M059J (cell line): ENCODE measurements around the gene CLEC18C. TPM values are rescaled to one million over a fixed set of nuclear protein-coding genes. Genes with fewer than 3 reads are reported as not detected.
A peak's percentile ranks its signal among the peaks of the same experiment; 100 is the strongest.
"Not testable (repeated sequence)": the region's sequence is repeated elsewhere in the genome, so short reads cannot be mapped to it uniquely, and the experiment has no call there.

Source experiments
- DNase-seq: peaks from one replicate; pipeline ENCODE4 v3.0.0-alpha.2; 2012; ENCODE audit warnings: low read depth
- total RNA-seq: library from RNA; depleted of rRNA; stranded (reverse); fragments of >200 nt; shearing (Covaris generic); gene quantifications from 2 replicates; pipeline ENCODE4 v1.2.3, GENCODE V29; 2014

Gene CLEC18C
- total RNA-seq, 1 experiment from 2014 or later = not detected

DNA sequence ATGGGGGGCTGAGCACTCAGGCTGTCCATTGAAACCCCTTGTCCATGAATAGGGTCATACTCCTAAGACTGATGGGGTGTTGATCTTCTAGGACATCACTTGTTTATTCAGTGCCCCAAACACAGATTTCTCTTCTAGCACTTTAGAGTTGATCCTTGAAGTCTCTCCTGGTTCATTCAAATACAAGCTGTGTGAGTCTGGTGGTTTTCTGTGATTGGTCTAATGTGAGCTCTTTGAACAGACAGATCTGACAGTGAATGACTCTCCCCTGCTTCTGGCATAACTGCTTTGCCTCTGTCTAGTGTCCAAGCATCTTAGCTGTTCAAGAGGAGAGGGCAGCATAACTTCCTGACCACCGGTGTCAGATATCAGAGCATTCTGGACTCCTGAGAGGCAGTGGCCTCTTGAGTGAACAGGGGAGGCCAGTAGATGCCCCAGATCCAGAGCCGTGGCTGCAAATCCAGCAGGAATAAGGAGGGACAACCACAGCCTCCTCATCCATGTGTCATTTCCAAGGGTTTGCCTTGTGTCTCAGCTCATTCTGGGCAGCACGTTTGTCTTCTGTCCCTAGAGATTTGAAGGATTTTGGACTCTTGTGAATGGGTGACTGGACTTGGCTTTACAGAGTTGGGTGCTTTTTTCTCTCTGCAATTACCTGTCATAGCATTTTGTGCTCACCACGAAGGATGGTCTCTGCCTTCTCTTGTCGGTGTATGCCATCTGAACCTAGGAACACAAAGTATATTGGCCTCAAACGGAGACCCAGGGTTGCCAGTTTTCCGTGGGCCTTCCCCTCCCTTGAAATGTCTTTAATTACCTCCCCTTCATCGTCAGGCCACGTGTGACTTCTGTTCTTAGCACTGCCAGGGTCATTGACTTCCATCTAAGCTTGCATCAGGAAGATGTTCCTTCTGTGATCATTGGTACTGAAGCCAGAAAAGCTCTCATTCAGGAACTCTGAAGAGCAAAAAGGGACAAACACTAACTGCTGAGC, 13.9 kb upstream of the CLEC18C start:
- DNase-seq = no peak

DNA sequence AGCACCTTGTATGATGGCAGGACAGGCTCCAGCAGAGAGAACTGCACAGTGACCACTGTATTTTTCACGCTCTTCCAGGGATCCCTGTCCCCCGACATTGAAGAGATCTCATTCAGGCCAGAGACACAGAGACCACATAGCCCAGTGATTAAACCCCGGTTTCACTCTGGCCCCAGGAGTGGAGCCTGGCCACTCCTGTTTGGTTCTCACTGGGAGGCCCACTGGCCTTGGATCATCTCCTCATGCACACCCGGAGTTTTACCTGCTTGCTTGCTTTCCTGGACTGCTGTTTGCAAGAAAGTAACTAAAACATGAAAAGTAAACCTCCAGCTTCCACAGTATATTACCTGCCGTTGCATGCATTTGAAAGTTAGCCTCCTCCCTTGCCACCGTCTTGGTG, 13.2 kb upstream of the CLEC18C start:
- no peak for DNase-seq

DNA sequence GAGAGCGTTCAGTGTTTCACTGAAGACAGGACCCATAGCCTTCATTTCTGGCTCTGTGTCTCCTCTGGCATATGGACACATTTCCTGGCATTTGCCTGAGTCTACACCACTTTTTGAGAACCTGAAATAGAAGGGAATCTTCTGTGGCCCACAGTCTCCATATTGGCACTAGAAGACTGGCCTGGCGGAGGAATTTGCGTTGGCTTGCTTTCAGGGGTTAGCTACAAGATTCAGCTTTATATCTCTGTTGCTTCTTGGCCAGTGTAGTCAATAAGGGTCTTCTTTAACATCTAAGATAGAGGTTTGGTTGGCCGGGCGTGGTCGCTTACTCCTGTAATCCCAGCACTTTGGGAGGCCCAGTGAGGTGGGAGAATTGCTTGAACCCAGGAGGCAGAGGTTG, 12.8 kb upstream of the CLEC18C start:
- DNase-seq = no peak

DNA sequence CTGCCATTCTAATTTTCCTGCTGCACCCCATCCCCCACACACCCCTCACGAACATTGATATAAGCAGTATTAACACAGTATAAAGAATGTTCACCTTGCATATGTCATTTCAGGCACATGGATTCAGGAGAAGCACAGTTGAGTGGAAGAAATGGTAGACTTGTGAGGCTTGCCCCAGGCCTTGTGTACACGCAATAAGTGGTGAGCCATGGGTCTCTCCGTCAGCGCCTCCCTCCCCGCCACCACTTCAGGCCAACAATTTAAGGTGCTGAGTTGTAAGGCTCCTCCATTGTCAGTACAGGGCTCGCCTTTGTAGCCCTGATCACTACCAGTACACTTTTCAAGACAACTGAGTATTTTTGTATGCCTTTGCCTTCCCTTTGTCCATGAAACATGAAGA, 12.2 kb upstream of the CLEC18C start:
- DNase-seq = no peak

DNA sequence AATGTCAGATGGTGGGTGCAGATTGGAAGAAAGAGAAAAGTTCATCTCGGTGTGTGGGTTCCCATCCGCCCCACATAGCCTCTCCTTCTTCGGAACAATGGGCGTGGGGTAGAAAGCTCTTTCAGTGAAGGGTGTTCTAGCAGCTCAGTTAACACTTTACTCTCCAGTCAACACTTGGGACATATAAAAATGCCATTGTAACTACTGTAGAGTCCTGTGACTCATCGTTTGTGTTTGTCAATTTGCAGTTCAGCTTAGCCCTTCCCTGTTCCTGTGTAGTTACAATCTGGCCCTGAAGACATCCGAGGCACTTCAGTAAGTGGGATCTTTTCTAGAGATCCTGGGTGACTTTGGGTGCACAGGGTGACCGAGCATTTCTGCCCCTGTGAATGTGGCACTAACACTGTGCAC, 11.5 kb upstream of the CLEC18C start:
- peak; percentile 78 for DNase-seq

DNA sequence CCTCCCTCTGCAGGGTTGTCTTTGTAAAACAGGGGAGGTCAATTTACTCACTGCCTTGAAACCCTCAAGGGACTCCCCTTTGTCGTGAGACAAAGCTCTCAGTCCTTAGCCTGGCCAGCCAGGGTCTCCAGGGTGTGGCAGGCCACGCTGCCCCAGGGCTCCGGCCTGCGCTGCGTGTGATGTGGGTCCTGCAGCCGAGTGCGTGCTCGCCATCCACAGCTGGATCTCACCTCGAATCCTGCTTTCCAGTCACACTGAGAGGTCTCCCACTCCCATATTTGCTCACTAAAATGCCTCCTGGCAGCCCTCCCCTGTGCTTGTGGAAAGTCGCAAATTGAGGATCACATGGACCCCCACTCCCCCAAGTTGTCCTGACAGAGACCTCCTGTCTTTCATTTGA, 10.0 kb upstream of the CLEC18C start:
- no peak for DNase-seq

DNA sequence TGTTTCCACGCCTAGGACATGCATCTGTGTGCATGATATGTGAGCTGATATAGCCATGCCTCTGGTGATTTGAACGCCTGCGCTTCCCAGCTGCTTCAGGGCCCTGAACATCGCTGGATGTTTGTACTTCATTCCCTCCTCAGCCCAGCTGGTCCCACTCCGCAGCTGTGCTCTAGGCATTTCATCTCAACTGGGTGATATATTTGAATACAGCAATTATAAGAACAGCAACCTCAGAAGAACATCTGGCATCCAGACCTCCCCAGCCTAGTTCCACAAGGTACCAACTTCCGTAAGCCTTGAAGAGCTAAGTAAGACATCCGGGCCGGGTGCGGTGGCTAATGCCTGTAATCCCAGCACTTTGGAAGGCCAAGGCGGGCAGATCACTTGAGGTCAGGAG, 6.9 kb upstream of the CLEC18C start:
- DNase-seq = not testable (repeated sequence)

DNA sequence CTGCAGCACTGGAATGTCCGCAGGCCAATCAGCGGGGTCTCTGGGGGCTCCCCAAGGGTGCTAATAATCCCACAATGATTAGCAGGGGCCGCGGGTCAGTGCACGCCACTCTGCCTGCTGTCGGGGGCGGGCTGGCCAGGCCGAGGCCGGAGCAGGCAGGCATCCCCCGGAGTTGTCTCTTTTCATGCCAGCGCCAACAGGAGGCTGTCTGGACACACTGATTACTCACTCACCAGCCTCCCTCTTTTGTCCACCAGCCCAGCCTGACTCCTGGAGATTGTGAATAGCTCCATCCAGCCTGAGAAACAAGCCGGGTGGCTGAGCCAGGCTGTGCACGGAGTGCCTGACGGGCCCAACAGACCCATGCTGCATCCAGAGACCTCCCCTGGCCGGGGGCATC, 329 bp downstream of the CLEC18C start:
- not testable (repeated sequence) for DNase-seq

DNA sequence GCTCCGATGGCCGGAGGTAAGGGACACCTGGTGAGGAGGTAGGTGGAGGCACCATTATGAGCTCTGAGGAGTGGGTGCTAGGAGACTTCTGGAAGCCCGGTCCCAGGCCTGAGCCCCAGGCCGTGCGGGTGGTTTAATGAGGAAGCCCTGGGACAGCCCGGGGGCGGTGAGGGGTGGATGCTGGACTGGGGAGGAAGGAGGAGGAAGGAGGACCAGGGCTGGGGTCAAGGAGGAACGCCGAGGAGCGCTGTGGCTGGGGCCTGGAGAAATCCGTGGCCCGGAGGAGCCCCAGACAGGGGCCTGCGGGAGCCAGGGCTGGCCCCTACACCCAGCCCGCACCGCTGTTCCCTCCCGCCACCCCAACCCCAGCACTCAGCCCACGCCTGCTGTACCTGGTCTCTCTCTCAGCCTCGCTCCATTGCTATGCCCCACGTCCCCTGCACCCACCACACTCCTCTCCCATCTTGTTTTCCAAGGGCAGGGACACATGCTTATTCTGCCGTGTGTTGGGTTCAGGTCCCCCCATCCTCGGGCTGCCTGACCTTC, 873 bp downstream of the CLEC18C start:
- DNase-seq = not testable (repeated sequence)

DNA sequence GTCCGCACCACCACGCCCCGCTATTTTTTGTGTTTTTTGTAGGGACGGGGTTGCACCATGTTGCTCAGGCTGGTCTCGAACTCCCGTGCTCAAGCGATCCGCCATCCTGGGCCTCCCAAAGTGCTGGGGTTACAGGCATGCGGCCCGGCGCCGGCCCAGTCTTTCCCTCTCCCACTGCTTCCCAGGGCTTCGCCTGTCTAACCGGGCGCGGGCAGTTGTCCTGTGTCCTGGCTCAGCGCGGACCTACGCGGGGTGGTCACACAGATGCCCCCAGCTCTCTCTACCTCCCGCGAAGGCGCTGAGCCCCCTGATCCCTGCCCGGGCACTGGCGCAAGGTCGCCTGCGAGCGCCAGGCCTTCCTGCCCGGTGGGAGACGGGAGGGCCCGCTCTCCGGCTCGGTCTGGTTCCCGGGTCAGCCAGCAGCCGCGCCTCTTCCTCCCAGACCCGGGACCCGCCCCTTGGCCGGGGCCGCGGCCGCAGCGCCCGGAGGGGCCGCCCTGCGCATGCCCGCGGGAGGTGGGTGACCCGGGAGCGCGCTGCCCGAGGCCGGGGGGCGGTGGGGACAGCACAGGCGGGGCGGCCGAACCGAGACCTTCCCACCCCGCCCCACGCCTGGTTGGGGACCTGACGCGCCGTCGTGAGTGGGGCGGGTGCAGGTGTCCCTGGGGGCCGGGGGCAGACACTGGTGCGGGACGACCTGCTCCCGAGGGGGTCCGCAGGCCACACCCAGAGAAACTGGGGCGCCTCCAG, 14.4 kb downstream of the CLEC18C start:
- not testable (repeated sequence) for DNase-seq

DNA sequence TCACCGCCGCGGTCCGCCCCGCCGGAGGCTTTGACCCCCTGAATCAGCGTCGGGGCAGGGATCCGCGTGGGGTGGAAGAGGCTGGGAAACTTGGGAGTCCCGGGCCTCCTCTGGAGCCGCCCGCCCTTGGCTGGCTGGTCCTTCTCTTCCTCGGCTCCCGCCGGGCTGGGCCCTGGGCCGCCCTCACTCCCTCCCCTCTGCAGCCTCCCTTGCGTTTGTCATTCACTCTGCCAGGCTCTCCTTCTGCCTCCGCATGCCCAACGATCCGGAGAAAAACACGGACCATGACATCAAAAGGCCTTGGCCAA, 15.0 kb downstream of the CLEC18C start:
- not testable (repeated sequence) for DNase-seq

DNA sequence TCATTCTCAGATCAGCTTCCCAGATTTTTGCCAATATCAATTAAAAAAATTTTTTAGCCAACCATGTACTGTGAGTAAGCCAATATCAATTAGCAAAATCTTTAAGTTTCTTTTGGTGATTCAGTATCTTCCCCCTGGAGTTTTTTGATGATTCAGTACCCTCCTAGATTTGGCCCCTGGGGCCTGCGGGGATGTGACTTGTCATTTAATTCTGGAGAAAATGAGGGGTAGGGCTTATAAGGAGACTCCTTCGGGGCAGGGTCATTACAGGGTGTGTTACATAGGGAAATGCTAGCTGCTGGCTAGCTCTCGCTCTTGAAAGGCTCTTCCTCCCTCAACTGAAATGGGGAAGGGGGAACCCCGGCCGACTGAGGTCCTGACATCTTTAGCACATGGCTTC, 17.0 kb downstream of the CLEC18C start:
- not testable (repeated sequence) for DNase-seq

DNA sequence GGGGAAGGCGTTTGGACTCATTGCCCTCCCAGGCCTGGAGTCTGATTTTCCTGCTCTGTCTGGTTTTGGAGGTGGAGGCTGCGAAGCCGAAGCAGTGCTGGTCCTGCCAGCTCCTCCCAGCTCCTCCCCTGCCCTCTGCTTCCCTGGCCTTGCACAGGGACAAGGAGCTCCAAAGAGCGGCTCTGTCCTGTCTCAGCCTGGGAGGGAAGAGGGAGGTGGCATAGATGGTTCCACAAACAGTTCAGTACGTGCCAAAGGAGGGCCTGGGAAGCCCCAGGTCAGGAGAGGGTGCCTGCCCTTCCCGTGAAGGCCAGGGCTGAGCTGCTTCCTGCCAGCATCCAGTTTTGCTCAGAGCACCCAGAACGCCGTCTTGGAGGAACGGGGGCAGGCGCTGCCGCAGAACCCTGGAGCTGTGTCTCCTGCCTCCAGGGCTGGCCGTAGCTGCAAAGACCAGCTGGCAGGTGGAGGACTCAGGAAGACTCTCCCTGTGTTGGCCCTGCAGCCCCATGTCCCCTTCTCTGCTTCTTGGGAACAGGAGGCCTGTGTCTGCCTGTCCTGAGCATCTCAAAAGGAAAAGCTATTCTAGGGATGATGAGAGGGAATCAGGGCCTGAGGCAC, 23.2 kb downstream of the CLEC18C start:
- DNase-seq = not testable (repeated sequence)

DNA sequence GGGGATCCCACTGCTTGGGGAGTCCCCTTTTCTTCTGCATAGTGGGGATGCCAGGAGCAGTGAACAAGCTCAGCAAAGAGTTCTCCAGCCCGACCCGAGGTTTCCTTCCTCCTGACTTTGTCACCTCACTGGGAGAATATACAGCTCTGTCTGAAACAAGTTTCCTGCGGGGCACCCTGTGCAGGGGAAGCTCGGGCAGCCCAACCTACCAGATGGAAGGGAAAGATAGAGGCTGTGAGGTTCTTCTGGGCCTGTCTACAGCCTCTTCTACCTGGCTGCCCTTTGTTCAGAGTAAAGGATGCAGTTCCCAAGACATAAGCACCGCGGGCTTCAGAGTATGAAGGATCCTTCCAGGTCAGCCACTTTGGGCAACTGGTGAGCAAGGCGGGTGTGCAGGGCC, 24.0 kb downstream of the CLEC18C start:
- DNase-seq = not testable (repeated sequence)

DNA sequence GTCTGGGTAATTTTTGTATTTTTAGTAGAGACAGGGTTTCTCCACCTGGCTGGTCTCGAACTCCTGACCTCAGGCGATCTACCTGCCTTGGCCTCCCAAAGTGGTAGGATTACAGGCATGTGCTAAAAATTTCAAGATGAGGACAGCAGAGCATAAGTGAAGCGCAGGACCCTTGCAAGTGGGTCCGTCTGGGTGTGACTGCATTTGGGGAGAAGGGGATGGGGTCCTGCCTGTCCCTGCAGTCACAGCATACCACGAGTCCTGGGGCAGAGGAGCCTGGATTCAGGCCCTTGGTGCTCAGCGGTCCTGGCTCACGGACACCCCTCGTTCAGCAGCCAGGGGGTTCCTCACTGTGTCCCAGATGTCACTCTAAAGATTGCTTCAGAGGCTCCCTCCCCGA, 24.6 kb downstream of the CLEC18C start:
- not testable (repeated sequence) for DNase-seq

DNA sequence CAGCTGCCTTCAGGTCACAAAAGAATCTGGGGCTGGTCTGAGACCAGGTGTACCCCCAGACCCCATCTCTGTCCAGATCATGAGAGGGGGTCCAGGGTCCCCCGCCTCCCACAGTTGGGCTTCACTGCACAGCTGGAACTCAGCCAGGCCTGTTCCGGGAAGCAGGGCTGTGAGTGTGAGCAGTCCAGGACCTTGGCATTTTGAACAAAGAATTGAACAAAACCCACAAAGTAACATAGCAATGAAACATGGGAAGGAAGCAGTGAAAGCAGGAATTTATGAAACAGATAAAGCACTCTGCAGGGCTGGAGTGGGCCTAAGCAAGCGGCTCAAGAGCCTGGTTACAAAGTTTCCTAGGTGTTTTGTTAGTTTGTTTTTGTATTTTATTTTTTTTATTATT, 25.1 kb downstream of the CLEC18C start:
- DNase-seq = not testable (repeated sequence)

DNA sequence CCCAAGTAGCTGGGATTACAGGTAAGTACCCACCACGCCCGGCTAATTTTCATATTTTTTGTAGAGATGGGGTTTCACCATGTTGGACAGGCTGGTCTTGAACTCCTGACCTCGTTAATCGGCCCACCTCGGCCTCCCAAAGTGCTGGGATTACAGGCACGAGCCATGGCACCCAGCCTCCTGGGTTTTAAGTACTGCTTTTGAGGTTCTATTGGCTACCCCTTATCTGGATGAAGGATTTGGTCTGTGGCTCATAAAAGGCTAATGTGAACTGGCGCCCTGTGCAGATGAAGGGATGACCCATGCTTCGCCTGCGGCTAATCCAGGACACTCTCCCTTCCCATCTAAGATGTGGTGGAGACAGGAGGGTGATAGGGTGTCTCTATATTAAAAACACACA, 25.6 kb downstream of the CLEC18C start:
- not testable (repeated sequence) for DNase-seq

DNA sequence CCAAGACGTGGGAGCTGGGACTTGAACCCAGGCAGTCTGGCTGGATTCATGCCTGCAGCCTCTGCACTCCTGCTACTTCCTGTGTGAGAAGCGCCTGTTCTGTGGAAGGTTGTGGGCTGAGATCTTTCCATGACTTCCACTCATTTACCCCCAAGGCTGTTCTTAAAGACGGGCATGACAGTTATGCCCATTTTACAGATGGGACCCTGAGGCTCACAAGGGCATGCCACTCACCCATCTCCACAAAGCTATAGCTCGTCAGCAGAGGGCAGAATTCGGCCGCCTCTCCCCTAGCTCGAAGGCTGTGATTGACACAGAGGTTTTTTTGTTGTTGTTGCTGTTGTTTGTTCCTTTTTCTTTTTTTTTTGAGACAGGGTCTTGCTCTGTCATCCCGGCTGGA, 26.5 kb downstream of the CLEC18C start:
- not testable (repeated sequence) for DNase-seq

DNA sequence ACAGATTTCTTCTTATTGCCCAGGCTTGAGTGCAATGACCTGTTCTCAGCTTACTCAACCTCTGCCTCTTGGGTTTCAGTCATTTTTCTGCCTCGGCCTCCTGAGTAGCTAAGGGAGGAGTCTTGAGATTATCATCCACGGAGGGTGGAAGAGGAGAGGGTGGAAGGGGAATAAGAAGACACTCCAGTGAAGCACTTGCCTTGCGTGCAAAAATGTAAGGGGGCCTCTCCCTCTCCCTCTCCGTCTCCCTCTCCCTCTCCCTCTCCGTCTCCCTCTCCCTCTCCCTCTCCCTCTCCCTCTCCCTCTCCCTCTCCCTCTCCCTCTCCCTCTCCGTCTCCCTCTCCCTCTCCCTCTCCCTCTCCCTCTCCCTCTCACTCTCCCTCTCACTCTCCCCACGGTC, 29.9 kb downstream of the CLEC18C start:
- not testable (repeated sequence) for DNase-seq

DNA sequence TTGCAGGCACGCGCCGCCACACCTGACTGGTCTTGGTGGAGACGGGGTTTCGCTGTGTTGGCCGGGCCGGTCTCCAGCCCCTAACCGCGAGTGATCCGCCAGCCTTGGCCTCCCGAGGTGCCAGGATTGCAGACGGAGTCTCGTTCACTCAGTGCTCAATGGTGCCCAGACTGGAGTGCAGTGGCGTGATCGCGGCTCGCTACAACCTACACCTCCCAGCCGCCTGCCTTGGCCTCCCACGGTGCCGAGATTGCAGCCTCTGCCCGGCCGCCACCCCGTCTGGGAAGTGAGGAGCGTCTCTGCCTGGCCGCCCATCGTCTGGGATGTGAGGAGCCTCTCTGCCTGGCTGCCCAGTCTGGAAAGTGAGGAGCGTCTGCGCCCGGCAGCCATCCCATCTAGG, 30.4 kb downstream of the CLEC18C start:
- not testable (repeated sequence) for DNase-seq

DNA sequence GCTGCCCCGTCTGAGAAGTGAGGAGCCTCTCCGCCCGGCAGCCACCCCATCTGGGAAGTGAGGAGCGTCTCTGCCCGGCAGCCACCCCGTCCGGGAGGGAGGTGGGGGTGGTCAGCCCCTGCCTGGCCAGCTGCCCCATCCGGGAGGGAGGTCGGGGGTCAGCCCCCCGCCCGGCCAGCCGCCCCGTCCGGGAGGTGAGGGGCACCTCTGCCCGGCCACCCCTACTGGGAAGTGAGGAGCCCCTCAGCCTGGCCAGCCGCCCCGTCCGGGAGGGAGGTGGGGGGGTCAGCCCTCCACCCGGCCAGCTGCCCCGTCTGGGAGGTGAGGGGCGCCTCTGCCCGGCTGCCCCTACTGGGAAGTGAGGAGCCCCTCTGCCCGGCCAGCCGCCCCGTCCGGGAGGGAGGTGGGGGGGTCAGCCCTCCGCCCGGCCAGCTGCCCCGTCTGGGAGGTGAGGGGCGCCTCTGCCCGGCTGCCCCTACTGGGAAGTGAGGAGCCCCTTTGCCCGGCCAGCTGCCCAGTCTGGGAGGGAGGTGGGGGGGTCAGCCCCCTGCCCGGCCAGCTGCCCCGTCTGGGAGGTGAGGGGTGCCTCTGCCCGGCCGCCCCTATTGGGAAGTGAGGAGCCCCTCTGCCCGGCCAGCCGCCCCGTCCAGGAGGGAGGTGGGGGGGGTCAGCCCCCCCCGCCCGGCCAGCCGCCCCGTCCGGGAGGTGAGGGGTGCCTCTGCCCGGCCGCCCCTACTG, 31.2 kb downstream of the CLEC18C start:
- not testable (repeated sequence) for DNase-seq
